HL-60 (cell line): ENCODE measurements around the gene WDR7.

Source experiments
- DNase-seq, 2 experiments: peaks; one replicate each; pipeline ENCODE4 v3.0.0-alpha.2; 2010 to 2020; ENCODE audit warnings: low read depth in 1 of 2, low spot score in 1 of 2
- H3K27ac ChIP-seq: fragments of 250-450 bp; sonication (Bioruptor Pico); replicated peaks from 2 replicates; pipeline ENCODE4 v1.5.1; 2020; ENCODE audit warnings: mild to moderate bottlenecking, moderate library complexity
- H3K27me3 ChIP-seq: fragments of 250-450 bp; sonication (Bioruptor Pico); 2 replicates; pipeline ENCODE4 v1.5.1; 2021; ENCODE audit warnings: mild to moderate bottlenecking, moderate library complexity; ENCODE audit not compliant: insufficient read depth, poor library complexity, severe bottlenecking
- H3K4me3 ChIP-seq: replicated peaks from 2 replicates; pipeline ENCODE4 v1.5.1; 2011; ENCODE audit warnings: mild to moderate bottlenecking, control low read depth, low read length; ENCODE audit not compliant: insufficient read depth
- CTCF ChIP-seq: IDR thresholded peaks from one replicate; pipeline ENCODE4 v1.5.1; 2011; ENCODE audit warnings: low read length, control low read depth, inconsistent platforms; ENCODE audit not compliant: insufficient read depth
- GABPA ChIP-seq: IDR thresholded peaks from 2 replicates; pipeline ENCODE4 v1.6.1; 2012; ENCODE audit warnings: low read depth
- POLR2AphosphoS5 ChIP-seq: IDR thresholded peaks from 2 replicates; pipeline ENCODE4 v1.6.1; 2012; ENCODE audit warnings: low read depth
- REST ChIP-seq: IDR thresholded peaks from 2 replicates; pipeline ENCODE4 v1.6.1; 2012; ENCODE audit warnings: low read depth; ENCODE audit not compliant: insufficient replicate concordance
- SPI1 ChIP-seq: IDR thresholded peaks from 2 replicates; pipeline ENCODE4 v1.6.1; 2012; ENCODE audit warnings: low read depth, mild to moderate bottlenecking, borderline replicate concordance

Gene WDR7

GRCh38 chr18:56684277-56684676 lies 33.1 kb downstream of the WDR7 start:
- H3K27me3 ChIP-seq: no peaks in the 10 kb centered on the region
- H3K27ac ChIP-seq: no peak overlapping the region
- no peak overlapping the region for H3K4me3 ChIP-seq
- TF ChIP-seq GABPA: no peak
- TF ChIP-seq REST: no peak
- no peak for TF ChIP-seq CTCF
- no peak for TF ChIP-seq SPI1
- TF ChIP-seq POLR2AphosphoS5: no peak
- DNase-seq: no peak

GRCh38 chr18:56691530-56691929 lies 40.4 kb downstream of the WDR7 start:
- Histone ChIP-seq H3K27ac (no peak overlapping the region), H3K4me3 (no peak overlapping the region), H3K27me3 (no peaks in the 10 kb centered on the region)
- TF ChIP-seq GABPA: no peak
- no peak for TF ChIP-seq SPI1
- TF ChIP-seq REST: no peak
- TF ChIP-seq CTCF: no peak
- TF ChIP-seq POLR2AphosphoS5: no peak
- DNase-seq: no peak

GRCh38 chr18:56696966-56697365 lies 45.8 kb downstream of the WDR7 start:
- TF ChIP-seq GABPA (no peak), CTCF (no peak), POLR2AphosphoS5 (no peak), SPI1 (no peak), REST (no peak)
- no peak overlapping the region for H3K27ac ChIP-seq
- DNase-seq: no peak
- no peak overlapping the region for H3K4me3 ChIP-seq
- H3K27me3 ChIP-seq: no peaks in the 10 kb centered on the region
